ENCODE data around the gene GPR132.

- no peak for TF ChIP-seq POLR2AphosphoS5 (IDR thresholded peaks at IDR 0.05; ENCODE audit: insufficient read depth in 1 of 2, low read depth in 1 of 2)
- no peak for TF ChIP-seq CTCF (IDR thresholded peaks at IDR 0.05)
These were observed 4.9 kb upstream of the GPR132 start for GRCh38 chr14:105069871-105070759.

Data from vagina (tissue), 2 donors.